ENCODE data around the gene PRCP. TPM values are rescaled to one million over a fixed set of nuclear protein-coding genes. Genes with fewer than 3 reads are reported as not detected.

The PRCP gene
- total and polyA plus RNA-seq, 8 donors = 7.9 to 37.8 (median 21.2) TPM

DNA sequence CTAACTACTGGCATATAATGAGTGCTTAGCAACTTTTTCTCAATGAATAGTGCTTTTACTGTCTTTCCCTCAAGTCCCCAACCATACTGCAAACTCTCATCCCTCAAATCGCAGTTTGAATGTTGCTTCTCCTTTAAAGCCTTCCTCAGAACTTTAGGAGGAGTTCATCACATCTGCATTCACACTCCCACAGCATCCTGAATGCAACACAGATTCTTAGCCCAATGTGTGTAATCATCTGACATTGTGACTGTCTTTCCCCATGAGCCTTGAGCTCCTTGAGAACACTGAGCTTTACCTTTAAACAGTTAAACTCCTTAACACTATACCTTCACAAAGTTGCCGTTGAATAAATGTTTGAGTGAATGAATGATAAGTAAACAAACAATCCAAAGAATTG lies 84.8 kb downstream of the PRCP start:
- intact Hi-C loops (cut with DNase I) = no loop called here
- Histone ChIP-seq H3K27ac (no peak overlapping the region), H3K27me3 (no peaks in the 10 kb centered on the region), H3K9me3 (no peaks in the 10 kb centered on the region), H3K4me1 (no peaks in the 10 kb centered on the region), H3K36me3 (no peaks in the 10 kb centered on the region), H3K4me3 (no peak overlapping the region)
- FAIRE-seq = no peak
- TF ChIP-seq, protein P1, sequence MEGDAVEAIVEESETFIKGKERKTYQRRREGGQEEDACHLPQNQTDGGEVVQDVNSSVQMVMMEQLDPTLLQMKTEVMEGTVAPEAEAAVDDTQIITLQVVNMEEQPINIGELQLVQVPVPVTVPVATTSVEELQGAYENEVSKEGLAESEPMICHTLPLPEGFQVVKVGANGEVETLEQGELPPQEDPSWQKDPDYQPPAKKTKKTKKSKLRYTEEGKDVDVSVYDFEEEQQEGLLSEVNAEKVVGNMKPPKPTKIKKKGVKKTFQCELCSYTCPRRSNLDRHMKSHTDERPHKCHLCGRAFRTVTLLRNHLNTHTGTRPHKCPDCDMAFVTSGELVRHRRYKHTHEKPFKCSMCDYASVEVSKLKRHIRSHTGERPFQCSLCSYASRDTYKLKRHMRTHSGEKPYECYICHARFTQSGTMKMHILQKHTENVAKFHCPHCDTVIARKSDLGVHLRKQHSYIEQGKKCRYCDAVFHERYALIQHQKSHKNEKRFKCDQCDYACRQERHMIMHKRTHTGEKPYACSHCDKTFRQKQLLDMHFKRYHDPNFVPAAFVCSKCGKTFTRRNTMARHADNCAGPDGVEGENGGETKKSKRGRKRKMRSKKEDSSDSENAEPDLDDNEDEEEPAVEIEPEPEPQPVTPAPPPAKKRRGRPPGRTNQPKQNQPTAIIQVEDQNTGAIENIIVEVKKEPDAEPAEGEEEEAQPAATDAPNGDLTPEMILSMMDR (IDR thresholded peaks at IDR 0.05) = no peak
- DNase-seq = no peak
- no peak for ATAC-seq
- WGBS, 2 donors = 42 to 54% methylated on average over 2 of the region's 2 CpGs

DNA sequence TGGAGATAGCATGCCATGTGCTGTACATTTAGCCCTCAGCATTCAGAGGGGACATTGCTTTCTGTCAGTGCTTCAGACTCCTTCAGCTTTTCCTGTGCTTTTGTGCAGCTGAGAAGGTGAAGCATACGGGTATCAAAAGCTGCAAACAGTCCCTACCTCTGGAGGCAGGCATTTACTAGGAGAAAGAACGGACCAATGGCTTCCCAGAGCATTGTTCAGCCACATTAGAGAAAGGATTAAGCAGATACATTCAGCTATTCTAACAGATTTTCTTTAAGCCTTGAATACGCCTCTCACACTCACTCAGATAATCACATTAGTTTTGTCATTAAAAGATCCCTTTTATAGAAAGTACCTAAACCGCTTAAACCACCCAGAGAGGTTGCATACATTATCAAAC lies 85.9 kb downstream of the PRCP start:
- Histone ChIP-seq H3K4me1 (no peaks in the 10 kb centered on the region), H3K27ac (no peak overlapping the region), H3K9me3 (no peaks in the 10 kb centered on the region), H3K4me3 (no peak overlapping the region), H3K36me3 (no peaks in the 10 kb centered on the region), H3K27me3 (no peaks in the 10 kb centered on the region)
- no peak for DNase-seq
- intact Hi-C loops (cut with DNase I) = no loop called here
- TF ChIP-seq, protein P1 (IDR thresholded peaks at IDR 0.05) = no peak
- no peak for ATAC-seq
- FAIRE-seq = no peak
- 72 to 76% methylated on average over 4 of the region's 4 CpGs for WGBS, 2 donors

DNA sequence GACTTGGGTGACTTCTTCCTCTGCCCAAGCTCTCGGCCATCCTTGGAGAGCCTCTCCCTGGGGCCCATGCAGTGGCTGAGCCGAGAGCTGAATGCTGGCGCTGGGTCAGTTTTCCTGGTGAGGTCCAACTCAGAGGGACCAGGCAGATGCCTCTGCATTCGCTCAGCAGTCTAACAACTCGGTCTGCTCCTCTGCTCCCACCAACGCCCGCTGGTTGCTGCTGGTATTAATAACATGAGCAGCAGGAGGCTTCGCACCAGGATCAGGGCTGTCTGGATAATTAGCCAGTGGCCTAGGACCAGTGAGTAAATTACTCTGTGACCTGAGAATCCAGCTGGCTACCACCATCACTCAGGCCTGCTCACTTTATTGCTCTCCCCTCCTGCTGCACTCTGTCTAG lies 88.9 kb downstream of the PRCP start:
- no peak for DNase-seq
- TF ChIP-seq, protein P1 (IDR thresholded peaks at IDR 0.05) = no peak
- no peak for FAIRE-seq
- no peaks in the 10 kb centered on the region for H3K27me3 ChIP-seq
- no peak for ATAC-seq
- H3K27ac ChIP-seq = no peak overlapping the region
- 78 to 89% methylated on average over 8 of the region's 8 CpGs for WGBS, 2 donors
- no peak overlapping the region for H3K4me3 ChIP-seq
- intact Hi-C loops (cut with DNase I) = no loop called here
- H3K36me3 ChIP-seq = no peaks in the 10 kb centered on the region
- no peaks in the 10 kb centered on the region for H3K9me3 ChIP-seq
- no peaks in the 10 kb centered on the region for H3K4me1 ChIP-seq

DNA sequence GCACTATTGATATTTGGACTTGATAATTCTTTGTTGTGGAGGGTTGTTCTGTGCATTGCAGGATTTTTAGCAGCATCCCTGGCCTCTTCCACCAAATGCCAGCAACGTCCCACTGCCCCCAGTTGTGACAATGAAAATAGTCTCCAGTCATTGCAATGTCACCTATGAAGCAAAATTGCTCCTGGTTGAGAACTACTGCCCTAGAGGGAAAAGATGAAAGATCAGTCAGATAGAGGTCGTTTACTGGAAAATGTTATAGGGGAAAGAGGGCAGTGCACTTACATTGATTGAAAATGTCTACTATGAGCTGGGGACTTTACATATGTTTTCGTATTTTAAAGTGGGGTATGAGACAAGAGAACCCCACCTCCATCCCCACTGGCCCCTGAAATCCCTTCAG lies 89.5 kb downstream of the PRCP start:
- H3K36me3 ChIP-seq = no peaks in the 10 kb centered on the region
- H3K27me3 ChIP-seq = no peaks in the 10 kb centered on the region
- FAIRE-seq (no peak), DNase-seq (no peak), ATAC-seq (no peak)
- 49 to 54% methylated on average over 3 of the region's 3 CpGs for WGBS, 2 donors
- no peaks in the 10 kb centered on the region for H3K4me1 ChIP-seq
- no peak overlapping the region for H3K27ac ChIP-seq
- H3K4me3 ChIP-seq = no peak overlapping the region
- TF ChIP-seq, protein P1 (IDR thresholded peaks at IDR 0.05) = no peak
- H3K9me3 ChIP-seq = no peaks in the 10 kb centered on the region
- intact Hi-C loops (cut with DNase I) = no loop called here

DNA sequence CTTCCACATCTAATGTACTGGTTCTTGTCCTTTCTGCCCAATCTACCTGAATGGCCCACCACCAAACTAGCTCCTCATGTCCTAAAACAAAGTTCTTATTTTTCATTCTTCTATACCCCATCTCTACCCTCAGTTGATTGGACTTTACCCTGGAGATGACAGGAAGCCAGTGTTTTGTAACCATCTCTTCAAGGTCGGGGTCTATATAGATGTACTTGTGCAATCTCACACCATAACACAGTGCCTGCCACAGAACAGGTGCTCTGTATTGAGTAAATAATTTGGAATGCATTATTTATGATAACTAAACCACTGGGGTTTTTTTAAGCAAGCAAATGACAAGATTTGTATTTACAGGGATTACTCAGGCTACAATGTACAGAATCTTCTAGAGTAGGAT lies 89.9 kb downstream of the PRCP start:
- no peak overlapping the region for H3K27ac ChIP-seq
- FAIRE-seq = no peak
- H3K36me3 ChIP-seq = no peaks in the 10 kb centered on the region
- H3K4me1 ChIP-seq = no peaks in the 10 kb centered on the region
- TF ChIP-seq, protein P1 (IDR thresholded peaks at IDR 0.05) = no peak
- intact Hi-C loops (cut with DNase I) = no loop called here
- DNase-seq = no peak
- no peak overlapping the region for H3K4me3 ChIP-seq
- no peak for ATAC-seq
- H3K27me3 ChIP-seq = no peaks in the 10 kb centered on the region
- WGBS, 2 donors = 59% methylated on average over 1 of the region's 1 CpG
- no peaks in the 10 kb centered on the region for H3K9me3 ChIP-seq

Measured in pancreas (tissue), 10 donors.